ENCODE results near the gene DALRD3. TPM values are rescaled to one million over a fixed set of nuclear protein-coding genes. Genes with fewer than 3 reads are reported as not detected.

DALRD3 gene
- total RNA-seq, 6 experiments from 2014 or later, result 7.5 to 17.0 (median 8.1) TPM

DNA sequence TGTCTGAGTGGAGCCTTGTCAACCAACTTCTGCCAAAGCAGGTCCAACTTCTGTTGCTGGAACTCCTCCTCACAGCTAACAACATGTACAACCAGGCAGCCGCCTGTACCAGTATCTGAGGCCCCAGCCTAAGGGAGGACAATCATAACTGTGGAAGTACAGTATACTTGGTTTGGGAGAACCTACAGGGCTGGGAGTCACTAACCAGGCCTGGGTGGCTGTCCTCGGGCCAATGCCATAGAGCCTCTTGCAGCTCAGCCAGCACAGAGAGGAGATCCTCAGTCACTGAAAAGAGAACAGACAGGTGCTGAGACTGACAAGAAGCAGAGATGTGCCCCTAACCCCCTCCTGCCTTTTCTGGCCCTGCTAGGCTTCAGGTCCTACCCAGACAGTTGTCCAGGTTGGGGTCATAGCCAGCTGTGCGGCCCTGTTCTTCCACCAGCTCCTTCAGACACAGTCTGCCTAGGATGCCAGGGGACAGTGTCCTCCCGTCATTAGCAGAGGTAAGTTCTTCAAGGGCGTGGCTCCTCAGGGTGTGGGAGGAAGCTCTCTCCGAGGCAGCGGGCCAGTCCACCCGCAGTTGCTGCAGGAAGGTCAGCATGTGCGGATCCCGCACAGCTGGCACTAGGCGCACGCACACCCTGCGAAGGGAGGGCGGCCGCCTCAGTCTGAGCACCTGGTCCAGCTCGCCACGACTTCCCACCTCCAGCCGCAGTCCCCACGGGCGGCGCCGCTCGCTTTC is 980 bp downstream of the DALRD3 start:
- H3K27me3 ChIP-seq, result no peaks in the 10 kb centered on the region
- peaks cover 0 to 23% (median 8%) of the 10 kb centered on the region in 4 donors for H3K4me1 ChIP-seq
- no peak for ATAC-seq
- peak overlapping the region; percentile 88 to 91 (median 89) for H3K4me3 ChIP-seq
- intact Hi-C loops (cut with DNase I), result no loop called here
- WGBS (ENCODE audit: insufficient coverage, low coverage, low lambda C conversion rate, missing lambda C conversion rate), result 17% methylated on average over 2 of the region's 23 CpGs
- peak overlapping the region in 1 of 3 donors; percentile 65 for H3K27ac ChIP-seq
- TF ChIP-seq, protein P1, sequence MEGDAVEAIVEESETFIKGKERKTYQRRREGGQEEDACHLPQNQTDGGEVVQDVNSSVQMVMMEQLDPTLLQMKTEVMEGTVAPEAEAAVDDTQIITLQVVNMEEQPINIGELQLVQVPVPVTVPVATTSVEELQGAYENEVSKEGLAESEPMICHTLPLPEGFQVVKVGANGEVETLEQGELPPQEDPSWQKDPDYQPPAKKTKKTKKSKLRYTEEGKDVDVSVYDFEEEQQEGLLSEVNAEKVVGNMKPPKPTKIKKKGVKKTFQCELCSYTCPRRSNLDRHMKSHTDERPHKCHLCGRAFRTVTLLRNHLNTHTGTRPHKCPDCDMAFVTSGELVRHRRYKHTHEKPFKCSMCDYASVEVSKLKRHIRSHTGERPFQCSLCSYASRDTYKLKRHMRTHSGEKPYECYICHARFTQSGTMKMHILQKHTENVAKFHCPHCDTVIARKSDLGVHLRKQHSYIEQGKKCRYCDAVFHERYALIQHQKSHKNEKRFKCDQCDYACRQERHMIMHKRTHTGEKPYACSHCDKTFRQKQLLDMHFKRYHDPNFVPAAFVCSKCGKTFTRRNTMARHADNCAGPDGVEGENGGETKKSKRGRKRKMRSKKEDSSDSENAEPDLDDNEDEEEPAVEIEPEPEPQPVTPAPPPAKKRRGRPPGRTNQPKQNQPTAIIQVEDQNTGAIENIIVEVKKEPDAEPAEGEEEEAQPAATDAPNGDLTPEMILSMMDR (IDR thresholded peaks at IDR 0.05), result no peak
- TF ChIP-seq POLR2A (IDR thresholded peaks at IDR 0.05), result no peak
- H3K9me3 ChIP-seq, result no peaks in the 10 kb centered on the region
- DNase-seq, result peak in 1 of 3 donors; percentile 55
- peaks cover 0 to 23% (median 11%) of the 10 kb centered on the region in 4 donors for H3K36me3 ChIP-seq

DNA sequence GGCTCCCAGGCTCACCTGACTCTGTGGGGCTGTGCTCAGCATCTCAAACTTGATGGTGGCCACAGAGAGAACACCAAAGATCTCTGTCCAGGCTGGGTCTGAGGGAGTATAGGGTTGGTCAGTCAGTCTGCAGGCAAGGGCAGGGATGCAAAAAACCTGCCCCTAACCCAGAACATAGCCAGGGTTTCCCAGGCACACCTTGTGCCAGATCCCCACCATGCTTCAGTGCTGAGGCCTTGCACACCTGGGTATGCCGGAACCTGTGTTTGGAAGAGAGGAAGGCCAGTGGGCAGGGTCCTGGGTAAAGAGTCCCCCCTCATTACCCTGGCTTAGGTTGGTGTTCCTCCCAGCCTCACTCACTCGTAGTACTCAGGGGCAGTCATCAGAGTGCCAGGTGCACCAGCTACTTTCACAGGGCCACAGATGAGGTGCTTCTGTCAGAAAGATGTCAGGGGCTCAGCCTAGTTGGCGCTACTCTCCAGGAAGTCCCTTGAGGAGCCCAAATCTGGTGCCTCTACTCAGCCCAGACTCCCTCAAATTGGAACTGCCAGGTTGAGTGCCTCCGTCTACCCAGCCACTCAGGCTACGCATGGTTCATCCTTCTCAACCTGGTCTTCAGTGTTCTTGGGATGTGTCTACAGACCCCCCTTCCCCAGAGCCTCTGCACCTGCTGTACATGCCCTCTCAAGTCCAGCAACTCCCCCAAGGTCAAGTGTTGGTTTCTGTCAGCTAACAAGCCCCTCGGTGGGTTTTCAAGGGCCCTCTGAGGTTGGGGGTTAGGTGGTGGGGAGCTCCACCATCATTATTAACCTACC is 1.8 kb downstream of the DALRD3 start:
- Histone ChIP-seq H3K27ac (no peak overlapping the region), H3K4me1 (peaks cover 0 to 23% (median 8%) of the 10 kb centered on the region in 4 donors)
- 100% methylated on average over 1 of the region's 6 CpGs for WGBS (ENCODE audit: insufficient coverage, low coverage, low lambda C conversion rate, missing lambda C conversion rate)

DNA sequence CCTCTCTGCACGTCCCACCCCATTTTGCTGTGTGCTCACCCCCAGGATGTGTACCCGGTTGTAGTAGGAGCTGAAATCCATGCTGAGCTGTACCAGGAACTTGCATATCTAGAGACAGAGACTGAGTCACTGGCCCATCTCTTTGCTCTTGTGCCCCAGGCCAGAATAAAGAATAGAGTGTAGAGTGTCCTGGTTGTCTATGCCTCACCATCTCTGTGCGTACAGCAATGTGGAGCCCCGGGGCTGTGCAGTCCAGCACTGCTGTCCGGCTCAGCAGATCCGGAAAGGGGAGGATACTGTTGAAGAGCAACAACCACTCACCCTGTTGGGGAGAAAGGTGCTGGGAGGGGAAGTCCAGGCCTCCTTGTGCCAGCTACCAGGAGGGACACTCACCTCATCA is 2.6 kb downstream of the DALRD3 start:
- H3K4me1 ChIP-seq, result peaks cover 0 to 23% (median 8%) of the 10 kb centered on the region in 4 donors
- no peak for DNase-seq
- H3K27me3 ChIP-seq, result no peaks in the 10 kb centered on the region
- peaks cover 0 to 30% (median 12%) of the 10 kb centered on the region in 4 donors for H3K36me3 ChIP-seq
- H3K4me3 ChIP-seq, result no peak overlapping the region
- no peak overlapping the region for H3K27ac ChIP-seq
- intact Hi-C loops (cut with DNase I), result no loop called here
- no peaks in the 10 kb centered on the region for H3K9me3 ChIP-seq
- 100% methylated on average over 1 of the region's 6 CpGs for WGBS (ENCODE audit: insufficient coverage, low coverage, low lambda C conversion rate, missing lambda C conversion rate)
- ATAC-seq, result no peak
- TF ChIP-seq POLR2A (IDR thresholded peaks at IDR 0.05), result no peak
- TF ChIP-seq, protein P1 (IDR thresholded peaks at IDR 0.05), result no peak

More for the DNA sequence above, 1.8 kb downstream of the DALRD3 start:
- Histone ChIP-seq H3K36me3 (peaks cover 0 to 29% (median 12%) of the 10 kb centered on the region in 4 donors), H3K27me3 (no peaks in the 10 kb centered on the region), H3K9me3 (no peaks in the 10 kb centered on the region), H3K4me3 (no peak overlapping the region)
- TF ChIP-seq POLR2A (IDR thresholded peaks at IDR 0.05), result no peak
- TF ChIP-seq, protein P1 (IDR thresholded peaks at IDR 0.05), result no peak
- ATAC-seq (no peak), DNase-seq (no peak)
- intact Hi-C loops (cut with DNase I), result no loop called here

DNA sequence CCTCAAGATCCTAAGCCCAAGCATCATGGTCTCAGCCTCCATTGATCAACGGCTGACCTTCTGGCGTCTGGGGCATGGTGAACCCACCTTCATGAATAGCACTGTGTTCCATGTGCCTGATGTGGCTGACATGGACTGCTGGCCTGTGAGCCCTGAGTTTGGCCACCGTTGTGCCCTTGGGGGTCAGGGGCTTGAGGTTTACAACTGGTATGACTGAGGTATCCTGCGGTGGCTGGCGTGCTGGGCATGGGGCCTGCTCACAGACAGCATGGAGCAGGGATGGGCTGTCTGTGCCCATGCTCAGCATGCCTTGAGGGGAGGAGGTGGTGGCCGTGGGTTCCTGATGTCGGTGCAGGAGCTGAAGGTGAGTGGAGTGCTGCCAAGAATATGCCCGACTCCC is 3.3 kb downstream of the DALRD3 start:
- intact Hi-C loops (cut with DNase I), result no loop called here
- no peak overlapping the region for H3K27ac ChIP-seq
- whole genome bisulfite sequencing (ENCODE audit: insufficient coverage, low coverage, low lambda C conversion rate, missing lambda C conversion rate), result 89% methylated on average over 3 of the region's 8 CpGs
- H3K4me1 ChIP-seq, result peaks cover 0 to 19% (median 6%) of the 10 kb centered on the region in 4 donors
- no peaks in the 10 kb centered on the region for H3K9me3 ChIP-seq
- TF ChIP-seq, protein P1 (IDR thresholded peaks at IDR 0.05), result no peak
- no peak for TF ChIP-seq POLR2A (IDR thresholded peaks at IDR 0.05)
- no peak for ATAC-seq
- H3K27me3 ChIP-seq, result no peaks in the 10 kb centered on the region
- peak in 1 of 3 donors; percentile 43 for DNase-seq
- no peak overlapping the region for H3K4me3 ChIP-seq
- H3K36me3 ChIP-seq, result peaks cover 0 to 30% (median 12%) of the 10 kb centered on the region in 4 donors

Measured in right lobe of liver (tissue), 6 donors.